Prostate gland (tissue), 2 donors: ENCODE measurements around the gene HCK. TPM values are rescaled to one million over a fixed set of nuclear protein-coding genes. Genes with fewer than 3 reads are reported as not detected.
"Not testable (repeated sequence)": the region's sequence is repeated elsewhere in the genome, so short reads cannot be mapped to it uniquely, and the experiment has no call there.

Experiments used
- DNase-seq: peaks from one replicate; pipeline ENCODE4 v3.0.0-alpha.2; 2019; ENCODE audit warnings: low spot score
- H3K27ac ChIP-seq, 2 donors: fragments of 200-600 bp; sonication (generic); 2 replicates each; pipeline ENCODE4 v1.5.1; 2017 to 2019
- H3K27me3 ChIP-seq: fragments of 200-600 bp; sonication (generic); replicated peaks from 2 replicates; pipeline ENCODE4 v1.5.1; 2019; ENCODE audit not compliant: insufficient read depth
- H3K36me3 ChIP-seq, 2 donors: fragments of 200-600 bp; sonication (generic); 1 replicate in 1 of 2; 2 replicates in 1 of 2; pipeline versions ENCODE4 v1.5.1 to v1.8.1; 2017 to 2019
- H3K4me1 ChIP-seq: fragments of 200-600 bp; sonication (generic); replicated peaks from 2 replicates; pipeline ENCODE4 v1.5.1; 2019
- H3K4me3 ChIP-seq, 2 donors: fragments of 200-600 bp; sonication (generic); 2 replicates each; pipeline ENCODE4 v1.5.1; 2017 to 2019
- H3K9me3 ChIP-seq: fragments of 200-600 bp; sonication (generic); 2 replicates; pipeline ENCODE4 v1.5.1; 2017
- POLR2A ChIP-seq: fragments of 450-650 bp; IDR thresholded peaks from one replicate; pipeline ENCODE4 v1.6.1; 2016; ENCODE audit warnings: antibody characterized with exemption, mild to moderate bottlenecking
- POLR2AphosphoS5 ChIP-seq: sonication (generic); formaldehyde crosslinking; IDR thresholded peaks from one replicate; pipeline ENCODE4 v1.6.1; 2017; ENCODE audit warnings: antibody characterized with exemption
- WGBS: methylation state at CpG from one replicate; pipeline ENCODE4 v1.1.5; 2018; 5-methylcytosine and 5-hydroxymethylcytosine counted together
- intact Hi-C: fragments of 100-400 bp; cut with DNase I; formaldehyde crosslinking; loops from one replicate; pipeline ENCODE4 v1.14.2; 2022
- total RNA-seq, 2 donors: library from RNA; depleted of rRNA; stranded (reverse); fragments of >200 nt; gene quantifications; one replicate each; pipeline ENCODE4 v1.1.0, GENCODE V29; 2016
- TF ChIP-seq, protein P1 (sequence below), 4 experiments: fragments of 200-600 bp in 2 of 4; fragments of 450-650 bp in 2 of 4; sonication (generic) in 2 of 4; IDR thresholded peaks; 1 replicate in 3 of 4; 2 replicates in 1 of 4; pipeline ENCODE4 v1.5.1; 2016 to 2019; ENCODE audit warnings: antibody characterized with exemption in 4 of 4, mild to moderate bottlenecking in 2 of 4, moderate library complexity in 2 of 4

HCK gene
- total RNA-seq, 2 donors from 2014 or later, result 3.1 to 6.0 TPM

DNA sequence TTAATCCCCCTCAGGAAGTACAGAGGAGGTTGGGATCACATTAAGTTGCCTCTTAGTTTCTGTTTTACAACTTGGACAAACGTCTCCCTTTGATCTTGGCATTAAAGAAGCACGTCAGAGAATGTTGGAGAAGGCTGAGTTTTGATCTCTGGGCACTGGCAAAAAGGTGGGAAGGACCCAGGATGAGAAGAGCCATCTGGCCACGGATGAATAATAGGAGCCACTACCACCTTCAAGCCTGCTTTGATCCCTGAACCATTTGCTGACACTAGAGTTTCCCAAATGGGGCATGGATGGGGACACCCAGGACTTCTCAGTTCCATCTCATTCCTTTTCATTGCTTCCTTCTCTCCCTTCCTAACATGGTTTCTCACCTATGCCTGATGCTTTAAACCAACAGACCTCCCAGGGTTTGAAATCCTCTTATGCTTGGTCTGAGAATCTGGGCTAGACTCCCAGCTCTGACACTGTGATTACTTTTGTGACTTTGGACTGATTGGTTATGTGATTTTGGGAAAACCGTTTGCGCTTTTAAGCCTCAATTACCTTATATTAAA, 63.2 kb downstream of the HCK start:
- Histone ChIP-seq H3K4me1 (peaks cover 6% of the 10 kb centered on the region), H3K27ac (no peak overlapping the region), H3K36me3 (no peaks in the 10 kb centered on the region), H3K9me3 (no peaks in the 10 kb centered on the region), H3K4me3 (no peak overlapping the region), H3K27me3 (no peaks in the 10 kb centered on the region)
- no peak for DNase-seq
- 34% methylated on average over 5 of the region's 5 CpGs for WGBS
- TF ChIP-seq POLR2AphosphoS5, result no peak
- no peak for TF ChIP-seq POLR2A
- TF ChIP-seq, protein P1, sequence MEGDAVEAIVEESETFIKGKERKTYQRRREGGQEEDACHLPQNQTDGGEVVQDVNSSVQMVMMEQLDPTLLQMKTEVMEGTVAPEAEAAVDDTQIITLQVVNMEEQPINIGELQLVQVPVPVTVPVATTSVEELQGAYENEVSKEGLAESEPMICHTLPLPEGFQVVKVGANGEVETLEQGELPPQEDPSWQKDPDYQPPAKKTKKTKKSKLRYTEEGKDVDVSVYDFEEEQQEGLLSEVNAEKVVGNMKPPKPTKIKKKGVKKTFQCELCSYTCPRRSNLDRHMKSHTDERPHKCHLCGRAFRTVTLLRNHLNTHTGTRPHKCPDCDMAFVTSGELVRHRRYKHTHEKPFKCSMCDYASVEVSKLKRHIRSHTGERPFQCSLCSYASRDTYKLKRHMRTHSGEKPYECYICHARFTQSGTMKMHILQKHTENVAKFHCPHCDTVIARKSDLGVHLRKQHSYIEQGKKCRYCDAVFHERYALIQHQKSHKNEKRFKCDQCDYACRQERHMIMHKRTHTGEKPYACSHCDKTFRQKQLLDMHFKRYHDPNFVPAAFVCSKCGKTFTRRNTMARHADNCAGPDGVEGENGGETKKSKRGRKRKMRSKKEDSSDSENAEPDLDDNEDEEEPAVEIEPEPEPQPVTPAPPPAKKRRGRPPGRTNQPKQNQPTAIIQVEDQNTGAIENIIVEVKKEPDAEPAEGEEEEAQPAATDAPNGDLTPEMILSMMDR (IDR thresholded peaks at IDR 0.05), result no peak
- intact Hi-C loops, result no loop called here

DNA sequence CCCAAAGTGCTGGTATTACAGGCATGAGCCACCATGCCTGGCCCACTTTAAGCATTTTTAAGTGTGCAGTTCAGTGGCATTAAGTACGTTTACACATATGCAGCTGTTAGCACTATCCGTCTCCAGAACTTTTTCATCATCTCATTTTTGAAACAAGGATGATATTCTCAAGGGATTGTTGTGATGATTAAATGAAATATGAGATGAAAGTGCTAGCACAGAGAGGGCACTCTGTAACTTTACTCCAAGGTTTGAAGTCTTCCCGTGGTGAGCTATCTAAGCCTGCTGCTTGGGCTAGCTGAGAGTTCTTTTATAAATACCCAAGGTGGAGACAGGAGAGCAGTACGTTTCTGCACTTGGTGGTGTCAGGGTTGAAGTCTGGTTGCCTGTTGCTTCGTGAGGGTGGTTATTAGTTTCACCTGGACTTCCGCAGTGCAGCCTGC, 64.1 kb downstream of the HCK start:
- Histone ChIP-seq H3K27me3 (no peaks in the 10 kb centered on the region), H3K9me3 (no peaks in the 10 kb centered on the region), H3K4me1 (peaks cover 3% of the 10 kb centered on the region), H3K27ac (no peak overlapping the region), H3K36me3 (no peaks in the 10 kb centered on the region), H3K4me3 (no peak overlapping the region)
- 53% methylated on average over 6 of the region's 6 CpGs for WGBS
- intact Hi-C loops, result no loop called here
- DNase-seq, result no peak
- TF ChIP-seq POLR2A, result no peak

DNA sequence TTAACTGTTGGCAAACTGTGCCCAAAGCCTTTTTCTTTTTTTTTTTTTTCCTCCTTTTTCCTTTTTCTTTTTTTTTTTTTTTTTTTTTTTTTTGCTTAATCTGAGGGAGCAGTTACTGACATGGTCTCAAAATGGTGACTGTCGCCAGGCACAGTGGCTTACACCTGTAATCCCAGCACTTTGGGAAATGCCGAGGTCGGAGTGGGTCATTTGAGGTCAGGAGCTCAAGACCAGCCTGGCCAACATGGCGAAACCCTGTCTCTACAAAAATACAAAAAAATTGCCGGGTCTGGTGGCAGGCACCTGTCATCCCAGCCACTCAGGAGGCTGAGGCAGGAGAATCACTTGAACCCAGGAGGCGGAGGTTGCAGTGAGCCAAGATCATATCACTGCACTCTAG, 64.8 kb downstream of the HCK start:
- intact Hi-C loops, H3K27ac ChIP-seq, H3K9me3 ChIP-seq, H3K27me3 ChIP-seq, H3K4me1 ChIP-seq, DNase-seq, H3K4me3 ChIP-seq, H3K36me3 ChIP-seq: not testable (repeated sequence)
- WGBS, result 92% methylated on average over 6 of the region's 6 CpGs

DNA sequence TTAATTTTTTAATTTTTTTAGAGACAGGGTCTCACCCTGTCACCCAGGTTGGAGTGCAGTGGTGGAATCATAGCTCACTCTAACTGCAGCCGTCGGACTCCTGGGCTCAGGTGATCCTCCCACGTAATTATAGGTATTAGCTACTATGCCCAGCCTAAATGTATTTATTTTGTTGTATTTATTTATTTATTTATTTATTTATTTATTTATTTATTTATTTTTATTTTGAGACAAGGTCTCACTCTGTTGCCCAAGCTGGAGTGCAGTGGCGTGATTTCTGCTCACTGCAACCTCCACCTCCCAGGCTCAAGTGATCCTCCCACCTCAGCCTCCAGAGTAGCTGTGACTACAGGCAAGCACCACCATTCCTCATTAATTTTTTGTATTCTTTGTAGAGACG, 66.4 kb downstream of the HCK start:
- DNase-seq, H3K36me3 ChIP-seq, H3K9me3 ChIP-seq, H3K27me3 ChIP-seq, H3K4me1 ChIP-seq, H3K27ac ChIP-seq, H3K4me3 ChIP-seq, intact Hi-C loops: not testable (repeated sequence)
- WGBS, result 96% methylated on average over 5 of the region's 5 CpGs

DNA sequence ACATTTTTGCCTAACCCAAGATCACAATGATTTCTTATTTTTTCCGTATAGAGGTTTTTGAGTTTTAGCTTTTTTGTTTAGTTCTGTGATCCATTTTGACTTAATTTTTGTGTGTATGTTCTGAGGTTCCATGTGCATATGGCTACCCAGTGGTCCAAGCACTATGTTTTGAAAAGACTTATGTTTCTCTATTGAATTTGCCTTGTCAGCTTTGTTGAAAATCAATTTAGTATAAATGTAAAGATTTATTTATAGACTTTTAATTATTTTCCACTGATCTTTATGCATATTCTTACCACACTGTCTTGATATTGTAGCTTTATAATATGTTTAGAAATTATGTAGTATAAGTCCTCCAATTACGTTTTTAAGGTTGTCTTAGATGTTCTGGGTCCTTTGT, 67.7 kb downstream of the HCK start:
- no peaks in the 10 kb centered on the region for H3K27me3 ChIP-seq
- no peak for TF ChIP-seq POLR2A
- TF ChIP-seq, protein P1 (IDR thresholded peaks at IDR 0.05), result no peak
- no peak for TF ChIP-seq POLR2AphosphoS5
- no peak for DNase-seq
- H3K4me1 ChIP-seq, result peaks cover 1% of the 10 kb centered on the region
- WGBS, result 96% methylated on average over 2 of the region's 2 CpGs
- intact Hi-C loops, result no loop called here
- no peaks in the 10 kb centered on the region for H3K36me3 ChIP-seq
- H3K9me3 ChIP-seq, result no peaks in the 10 kb centered on the region
- H3K4me3 ChIP-seq, result no peak overlapping the region
- no peak overlapping the region for H3K27ac ChIP-seq

DNA sequence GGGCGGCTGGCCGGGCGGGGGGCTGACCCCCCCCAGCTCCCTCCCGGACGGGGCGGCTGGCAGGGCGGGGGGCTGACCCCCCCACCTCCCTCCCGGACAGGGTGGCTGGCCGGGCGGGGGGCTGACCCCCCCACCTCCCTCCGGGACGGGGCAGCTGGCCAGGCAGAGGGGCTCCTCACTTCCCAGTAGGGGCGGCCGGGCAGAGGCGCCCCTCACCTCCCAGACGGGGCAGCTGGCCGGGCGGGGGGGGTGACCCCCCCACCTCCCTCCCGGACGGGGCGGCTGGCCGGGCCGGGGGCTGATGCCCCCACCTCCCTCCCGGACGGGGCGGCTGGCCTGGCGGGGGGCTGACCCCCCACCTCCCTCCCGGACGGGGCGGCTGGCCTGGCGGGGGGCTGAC, 69.9 kb downstream of the HCK start:
- no CpG with 5 or more reads among the region's 31 CpGs for WGBS
- H3K27me3 ChIP-seq, DNase-seq, H3K27ac ChIP-seq, H3K4me1 ChIP-seq, H3K36me3 ChIP-seq, H3K9me3 ChIP-seq, intact Hi-C loops, H3K4me3 ChIP-seq: not testable (repeated sequence)

DNA sequence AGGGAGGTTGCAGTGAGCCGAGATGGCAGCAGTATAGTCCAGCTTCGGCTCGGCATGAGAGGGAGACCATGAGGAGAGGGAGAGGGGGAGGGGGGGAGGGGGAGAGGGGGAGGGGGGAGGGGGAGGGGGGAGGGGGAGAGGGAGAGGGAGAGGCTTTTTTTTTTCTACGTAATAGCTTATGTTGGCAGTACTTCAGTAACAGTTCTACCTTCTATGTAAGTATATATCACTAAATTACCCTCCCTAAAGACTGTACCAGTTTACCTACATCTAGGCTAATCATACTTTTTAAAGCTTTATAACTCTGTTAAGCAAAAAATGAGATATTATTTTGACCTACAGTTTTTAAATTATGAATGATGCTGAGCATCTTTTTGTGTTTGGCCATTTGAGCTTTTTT, 71.0 kb downstream of the HCK start:
- Histone ChIP-seq H3K36me3 (no peaks in the 10 kb centered on the region), H3K4me1 (no peaks in the 10 kb centered on the region), H3K27me3 (no peaks in the 10 kb centered on the region), H3K9me3 (no peaks in the 10 kb centered on the region), H3K4me3 (no peak overlapping the region), H3K27ac (no peak overlapping the region)
- intact Hi-C loops, result no loop called here
- TF ChIP-seq, protein P1 (IDR thresholded peaks at IDR 0.05), result no peak
- TF ChIP-seq POLR2AphosphoS5, result no peak
- no peak for TF ChIP-seq POLR2A
- no peak for DNase-seq
- 100% methylated on average over 1 of the region's 4 CpGs for WGBS
